NCI-H2029 (cell line): ENCODE data around the gene AHNAK.
"Not testable (repeated sequence)": the region's sequence is repeated elsewhere in the genome, so short reads cannot be mapped to it uniquely, and the experiment has no call there.

Experiments used
- DNase-seq: peaks from one replicate; lab custom pipeline; 2025; lab: John Stamatoyannopoulos, UW

The AHNAK gene

GRCh38 chr11:62462508-62462892, 84.1 kb downstream of the AHNAK start:
- DNase-seq, result no peak

DNA sequence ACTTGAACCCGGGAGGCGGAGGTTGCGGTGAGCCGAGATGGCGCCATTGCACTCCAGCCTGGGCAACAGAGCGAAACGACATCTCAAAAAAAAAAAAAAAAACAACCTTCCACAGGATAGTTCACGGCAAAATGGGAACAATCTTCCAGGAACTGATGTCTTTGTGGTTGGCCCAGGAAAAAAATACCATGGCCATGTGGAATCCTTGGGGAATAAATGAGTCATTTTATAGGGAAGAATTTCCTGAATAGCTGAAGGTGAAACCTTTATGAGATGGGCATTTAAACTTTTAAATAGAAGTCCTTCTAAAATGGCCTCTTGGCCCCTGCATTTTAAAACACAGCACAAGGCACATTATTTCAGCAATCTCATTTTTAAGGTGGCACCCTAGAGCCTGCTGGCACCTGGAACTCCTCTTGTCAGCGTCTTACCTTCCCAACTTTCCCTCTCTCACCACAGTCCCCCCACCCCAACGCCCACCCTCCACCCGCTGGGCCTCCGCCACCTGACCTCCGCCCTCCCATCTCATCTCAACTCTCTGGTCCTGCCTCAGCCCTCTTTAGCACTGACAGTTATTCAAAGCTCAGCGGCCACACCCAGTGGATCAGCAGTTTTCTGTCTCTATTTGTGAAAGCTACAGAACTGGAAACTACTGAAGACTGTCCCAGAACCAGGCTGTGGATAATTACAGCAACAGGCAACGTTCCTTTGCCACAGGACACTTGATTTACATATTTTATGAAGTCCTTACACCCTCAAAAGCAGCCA, 84.7 kb downstream of the AHNAK start:
- DNase-seq, result no peak

DNA sequence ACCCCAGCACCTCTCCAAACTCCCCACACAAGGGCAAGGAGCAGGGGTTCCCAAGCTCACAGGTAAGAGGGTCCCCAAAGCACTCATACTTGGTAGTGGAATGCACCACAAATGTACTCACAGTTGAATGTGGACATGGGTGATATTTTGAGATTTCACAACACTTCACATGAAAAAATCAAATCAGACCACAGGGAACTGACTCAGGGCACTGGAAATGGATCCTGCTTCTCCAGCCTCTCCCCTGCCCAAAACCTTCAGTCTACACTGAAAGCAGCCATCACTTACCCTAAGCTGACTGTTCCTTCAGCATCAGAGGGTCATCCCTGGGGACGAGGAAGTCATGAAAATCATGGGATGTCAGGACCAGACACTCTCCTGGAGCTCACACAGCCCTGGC, 87.5 kb downstream of the AHNAK start:
- no peak for DNase-seq

- DNase-seq, result no peak
Measured at GRCh38 chr11:62458212-62459002, 88.2 kb downstream of the AHNAK start.

DNA sequence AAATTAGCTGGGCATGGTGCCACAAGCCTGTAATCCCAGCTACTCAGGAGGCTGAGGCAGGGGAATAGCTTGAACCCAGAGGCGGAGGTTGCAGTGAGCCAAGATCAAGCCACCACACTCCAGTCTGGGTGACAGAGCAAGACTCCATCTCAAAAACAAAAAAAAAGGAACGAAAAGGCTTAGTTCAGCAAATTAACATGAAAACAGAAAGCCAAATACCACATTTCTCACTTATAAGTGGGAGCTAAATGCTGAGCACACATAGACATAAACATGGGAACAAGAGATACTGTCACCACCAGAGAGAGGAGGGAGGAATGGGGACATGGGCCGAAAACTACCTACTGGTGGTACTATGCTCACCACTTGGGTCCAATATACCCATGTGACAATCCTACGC, 89.1 kb downstream of the AHNAK start:
- no peak for DNase-seq

GRCh38 chr11:62456630-62457029, 90.0 kb downstream of the AHNAK start:
- DNase-seq, result peak; percentile 86

GRCh38 chr11:62452839-62453468, 93.7 kb downstream of the AHNAK start:
- DNase-seq, result no peak

DNA sequence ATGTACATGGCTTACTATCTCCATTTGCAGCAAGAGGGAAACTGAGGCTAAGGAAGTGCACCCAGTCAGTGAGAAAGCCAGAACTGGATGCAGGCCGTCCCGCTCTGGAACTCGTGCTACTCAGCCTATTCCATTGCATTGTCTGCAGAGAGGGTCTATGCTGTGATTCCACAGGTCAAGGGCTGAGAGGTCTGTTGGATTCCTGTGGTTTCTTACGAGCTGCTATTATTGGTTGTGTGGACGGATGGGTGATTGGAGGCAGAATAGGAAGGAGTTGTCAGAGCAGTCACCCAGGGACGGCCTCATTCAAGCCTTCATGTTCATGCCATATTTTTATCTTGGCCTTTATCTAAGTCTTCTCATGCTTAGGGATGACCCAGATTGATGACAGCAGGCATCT, 94.3 kb downstream of the AHNAK start:
- DNase-seq, result no peak

GRCh38 chr11:62451241-62451621, 95.4 kb downstream of the AHNAK start:
- no peak for DNase-seq

GRCh38 chr11:62450543-62451240, 95.9 kb downstream of the AHNAK start:
- DNase-seq, result no peak

DNA sequence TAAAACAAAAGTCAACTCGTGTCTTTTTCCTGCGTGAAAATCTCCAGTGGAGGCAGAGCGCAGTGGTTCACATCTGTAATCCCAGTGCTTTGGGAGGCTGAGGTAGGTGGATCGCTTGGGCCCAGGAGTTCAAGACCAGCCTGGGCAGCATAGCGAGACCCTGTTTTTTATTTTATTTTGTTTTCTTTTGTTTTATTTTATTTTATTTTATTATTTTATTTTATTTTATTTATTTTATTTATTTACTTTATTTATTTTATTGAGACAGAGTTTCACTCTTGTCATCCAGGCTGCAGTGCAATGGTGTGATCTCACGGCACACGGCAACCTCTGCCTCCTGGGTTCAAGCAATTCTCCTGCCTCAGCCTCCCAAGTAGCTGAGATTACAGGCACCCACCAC, 96.7 kb downstream of the AHNAK start:
- not testable (repeated sequence) for DNase-seq

GRCh38 chr11:62449451-62449851, 97.2 kb downstream of the AHNAK start:
- DNase-seq, result peak; percentile 47

DNA sequence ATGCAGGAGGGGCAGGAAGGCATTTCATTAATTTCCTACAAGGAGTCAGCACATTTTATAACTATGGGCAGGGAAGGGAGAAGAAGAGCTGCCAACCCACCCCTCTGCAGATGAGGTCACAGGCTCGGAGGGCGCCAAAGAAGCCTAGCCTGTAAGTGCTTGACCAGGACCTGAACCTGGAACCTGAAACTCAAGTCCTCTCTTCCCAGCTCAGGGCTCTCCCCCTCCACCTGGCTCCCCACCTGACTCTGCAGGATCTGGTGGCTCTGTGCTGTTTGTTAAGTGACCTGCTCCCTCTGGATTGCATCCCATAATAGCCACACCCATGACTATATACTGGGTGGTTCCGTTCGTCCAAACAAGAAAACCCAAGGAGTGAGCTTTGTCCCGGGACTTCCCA, 100.5 kb downstream of the AHNAK start:
- peak; percentile 21 for DNase-seq

GRCh38 chr11:62445314-62445740, 101.3 kb downstream of the AHNAK start:
- DNase-seq, result peak; percentile 46

GRCh38 chr11:62444835-62445234, 101.8 kb downstream of the AHNAK start:
- DNase-seq, result peak; percentile 50

GRCh38 chr11:62444236-62444833, 102.3 kb downstream of the AHNAK start:
- DNase-seq, result peak; percentile 45

GRCh38 chr11:62443390-62444235, 103.0 kb downstream of the AHNAK start:
- DNase-seq, result no peak

DNA sequence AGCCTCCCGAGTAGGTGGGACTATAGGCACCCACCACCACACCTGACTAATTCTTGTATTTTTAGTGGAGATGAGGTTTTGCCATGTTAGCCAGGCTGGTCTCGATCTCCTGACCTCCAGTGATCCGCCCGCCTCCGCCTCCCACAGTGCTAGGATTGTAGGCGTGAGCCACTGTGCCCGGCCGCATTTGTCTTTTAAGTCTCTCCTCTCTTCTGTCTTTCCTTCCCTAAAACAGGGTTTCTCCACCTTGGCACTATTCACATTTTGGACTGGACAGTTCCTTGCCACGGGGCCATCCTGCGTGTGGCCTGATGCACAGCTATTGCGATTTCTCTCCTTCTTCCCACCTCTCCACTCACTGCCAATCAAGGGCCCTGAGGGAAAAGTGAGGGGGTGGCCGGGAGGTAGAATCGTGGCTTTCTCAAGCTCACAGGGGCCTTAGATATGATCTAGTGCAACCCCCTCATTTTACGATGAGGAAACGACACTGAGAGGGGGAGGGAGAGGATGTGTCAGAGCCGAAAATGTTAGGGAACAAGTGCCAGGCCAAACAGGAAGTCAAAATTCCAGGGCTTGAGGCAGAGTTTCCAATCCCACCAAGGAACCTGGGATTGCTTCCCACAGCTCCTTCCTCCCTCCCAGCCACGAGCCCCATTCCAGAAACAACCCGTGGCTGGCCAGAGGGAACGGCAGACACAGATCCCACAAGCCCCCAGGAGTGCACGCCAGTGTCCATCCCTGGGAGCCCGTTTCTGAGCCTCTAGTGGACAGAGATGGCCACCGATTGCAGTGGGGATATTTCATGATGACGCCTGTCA, 106.6 kb downstream of the AHNAK start:
- no peak for DNase-seq

DNA sequence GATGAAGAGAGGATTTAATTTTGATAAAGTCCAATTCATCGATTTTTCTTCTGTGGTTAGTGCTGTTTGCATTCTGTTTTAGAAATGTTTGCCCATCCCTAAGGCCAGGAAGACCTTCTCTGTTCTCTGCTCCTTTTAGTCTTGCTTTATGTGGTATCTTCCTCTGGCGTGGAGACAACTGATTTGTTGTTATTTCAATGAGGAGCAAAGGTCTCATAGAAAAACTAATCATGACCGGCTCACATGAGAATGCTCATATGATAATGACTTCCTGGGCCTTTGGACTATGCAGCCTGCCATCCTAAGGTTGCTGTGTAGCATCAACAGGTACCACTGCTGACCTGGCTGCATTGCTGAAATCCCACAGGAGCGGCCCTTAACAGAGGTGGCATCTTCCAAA, 108.0 kb downstream of the AHNAK start:
- DNase-seq, result no peak

DNA sequence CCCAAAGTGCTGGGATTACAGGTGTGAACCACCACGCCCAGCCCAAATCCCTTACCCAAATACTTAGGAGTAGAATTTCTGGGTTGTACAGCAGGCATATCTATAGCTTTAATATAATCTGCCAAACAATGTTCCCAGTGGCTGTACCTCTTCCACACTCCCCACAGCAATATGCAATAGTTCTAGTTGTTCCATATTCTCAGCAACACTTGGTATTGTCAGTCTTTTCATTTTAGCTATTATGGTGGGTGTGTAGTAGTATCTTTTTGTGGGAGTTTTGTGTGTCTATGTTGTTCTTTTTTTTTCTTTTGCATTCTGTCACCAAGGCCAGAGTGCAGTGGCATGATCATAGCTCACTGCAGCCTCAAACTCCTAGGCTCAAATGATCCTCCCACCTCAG, 109.0 kb downstream of the AHNAK start:
- DNase-seq, result no peak
